ENCODE measurements around the gene MLANA. TPM values are rescaled to one million over a fixed set of nuclear protein-coding genes. Genes with fewer than 3 reads are reported as not detected.

Gene MLANA
- total RNA-seq, 3 donors from 2014 or later, result not detected

GRCh38 chr9:5869315-5870019 is 21.2 kb upstream of the MLANA start:
- Histone ChIP-seq H3K9me3 (no peaks in the 10 kb centered on the region), H3K4me1 (no peaks in the 10 kb centered on the region), H3K36me3 (no peaks in the 10 kb centered on the region), H3K4me3 (no peak overlapping the region), H3K27ac (no peak overlapping the region), H3K27me3 (no peaks in the 10 kb centered on the region)
- intact Hi-C loops (cut with DNase I; ENCODE audit: low total_unique reads), result no loop called here
- DNase-seq (ENCODE audit: low spot score in 2 of 2), result no peak
- TF ChIP-seq POLR2AphosphoS5 (IDR thresholded peaks at IDR 0.05), result no peak
- TF ChIP-seq, protein P1, sequence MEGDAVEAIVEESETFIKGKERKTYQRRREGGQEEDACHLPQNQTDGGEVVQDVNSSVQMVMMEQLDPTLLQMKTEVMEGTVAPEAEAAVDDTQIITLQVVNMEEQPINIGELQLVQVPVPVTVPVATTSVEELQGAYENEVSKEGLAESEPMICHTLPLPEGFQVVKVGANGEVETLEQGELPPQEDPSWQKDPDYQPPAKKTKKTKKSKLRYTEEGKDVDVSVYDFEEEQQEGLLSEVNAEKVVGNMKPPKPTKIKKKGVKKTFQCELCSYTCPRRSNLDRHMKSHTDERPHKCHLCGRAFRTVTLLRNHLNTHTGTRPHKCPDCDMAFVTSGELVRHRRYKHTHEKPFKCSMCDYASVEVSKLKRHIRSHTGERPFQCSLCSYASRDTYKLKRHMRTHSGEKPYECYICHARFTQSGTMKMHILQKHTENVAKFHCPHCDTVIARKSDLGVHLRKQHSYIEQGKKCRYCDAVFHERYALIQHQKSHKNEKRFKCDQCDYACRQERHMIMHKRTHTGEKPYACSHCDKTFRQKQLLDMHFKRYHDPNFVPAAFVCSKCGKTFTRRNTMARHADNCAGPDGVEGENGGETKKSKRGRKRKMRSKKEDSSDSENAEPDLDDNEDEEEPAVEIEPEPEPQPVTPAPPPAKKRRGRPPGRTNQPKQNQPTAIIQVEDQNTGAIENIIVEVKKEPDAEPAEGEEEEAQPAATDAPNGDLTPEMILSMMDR (IDR thresholded peaks at IDR 0.05), result no peak
- no peak for TF ChIP-seq POLR2A (IDR thresholded peaks at IDR 0.05)

DNA sequence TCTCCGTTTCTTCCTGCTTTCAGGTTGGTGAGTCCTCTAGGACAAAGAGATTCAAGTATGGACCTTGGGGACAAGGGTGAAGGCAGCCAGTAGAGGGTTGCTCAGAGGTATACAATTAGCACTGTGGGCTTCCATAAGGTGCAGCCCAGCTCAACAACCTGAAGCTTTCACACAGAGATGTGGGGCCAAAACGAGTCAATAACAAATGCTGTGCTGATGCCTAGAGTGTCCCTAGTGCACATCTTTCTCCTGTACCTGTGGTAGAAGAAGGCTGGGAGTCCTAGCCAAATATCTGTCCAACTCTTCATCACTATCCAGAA is 20.7 kb upstream of the MLANA start:
- Histone ChIP-seq H3K27me3 (no peaks in the 10 kb centered on the region), H3K9me3 (no peaks in the 10 kb centered on the region), H3K27ac (no peak overlapping the region), H3K4me1 (no peaks in the 10 kb centered on the region), H3K36me3 (no peaks in the 10 kb centered on the region), H3K4me3 (no peak overlapping the region)
- DNase-seq (ENCODE audit: low spot score in 2 of 2), result no peak
- TF ChIP-seq, protein P1 (IDR thresholded peaks at IDR 0.05), result no peak
- no peak for TF ChIP-seq POLR2AphosphoS5 (IDR thresholded peaks at IDR 0.05)
- no peak for TF ChIP-seq POLR2A (IDR thresholded peaks at IDR 0.05)
- intact Hi-C loops (cut with DNase I; ENCODE audit: low total_unique reads), result no loop called here

DNA sequence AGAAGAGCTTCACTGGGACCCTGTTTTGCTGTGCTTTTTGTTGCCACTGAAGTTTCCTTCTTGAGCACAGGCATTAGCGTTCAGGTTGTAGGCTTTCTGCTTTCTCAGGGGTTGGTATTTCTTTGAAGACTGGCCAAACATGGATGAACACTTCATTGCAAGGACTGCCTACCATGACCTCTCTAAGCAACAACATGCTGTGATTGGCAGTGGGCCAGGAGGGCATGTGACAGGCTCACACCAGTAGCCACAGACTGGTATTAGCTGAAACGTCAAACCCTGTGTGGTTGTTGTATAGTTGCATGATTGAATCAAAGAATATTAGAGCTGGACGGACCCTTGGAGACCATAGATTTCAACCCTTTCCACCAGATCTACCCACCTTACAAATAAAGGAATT is 20.0 kb upstream of the MLANA start:
- DNase-seq (ENCODE audit: low spot score in 2 of 2), result no peak
- H3K9me3 ChIP-seq, result no peaks in the 10 kb centered on the region
- H3K4me3 ChIP-seq, result no peak overlapping the region
- no peak overlapping the region for H3K27ac ChIP-seq
- H3K27me3 ChIP-seq, result no peaks in the 10 kb centered on the region
- H3K36me3 ChIP-seq, result no peaks in the 10 kb centered on the region
- H3K4me1 ChIP-seq, result no peaks in the 10 kb centered on the region
- TF ChIP-seq, protein P1 (IDR thresholded peaks at IDR 0.05), result no peak
- no peak for TF ChIP-seq POLR2AphosphoS5 (IDR thresholded peaks at IDR 0.05)
- intact Hi-C loops (cut with DNase I; ENCODE audit: low total_unique reads), result no loop called here

- TF ChIP-seq POLR2AphosphoS5 (IDR thresholded peaks at IDR 0.05), result no peak
- TF ChIP-seq, protein P1 (IDR thresholded peaks at IDR 0.05), result no peak
- no peak for TF ChIP-seq POLR2A (IDR thresholded peaks at IDR 0.05)
- no peaks in the 10 kb centered on the region for H3K9me3 ChIP-seq
- intact Hi-C loops (cut with DNase I; ENCODE audit: low total_unique reads), result no loop called here
- peak overlapping the region in 1 of 2 donors; percentile 32 for H3K27ac ChIP-seq
- no peak for DNase-seq (ENCODE audit: low spot score in 2 of 2)
- H3K27me3 ChIP-seq, result no peaks in the 10 kb centered on the region
- no peaks in the 10 kb centered on the region for H3K36me3 ChIP-seq
- H3K4me3 ChIP-seq, result no peak overlapping the region
- H3K4me1 ChIP-seq, result no peaks in the 10 kb centered on the region
Measured at GRCh38 chr9:5871785-5872184, 18.9 kb upstream of the MLANA start.

DNA sequence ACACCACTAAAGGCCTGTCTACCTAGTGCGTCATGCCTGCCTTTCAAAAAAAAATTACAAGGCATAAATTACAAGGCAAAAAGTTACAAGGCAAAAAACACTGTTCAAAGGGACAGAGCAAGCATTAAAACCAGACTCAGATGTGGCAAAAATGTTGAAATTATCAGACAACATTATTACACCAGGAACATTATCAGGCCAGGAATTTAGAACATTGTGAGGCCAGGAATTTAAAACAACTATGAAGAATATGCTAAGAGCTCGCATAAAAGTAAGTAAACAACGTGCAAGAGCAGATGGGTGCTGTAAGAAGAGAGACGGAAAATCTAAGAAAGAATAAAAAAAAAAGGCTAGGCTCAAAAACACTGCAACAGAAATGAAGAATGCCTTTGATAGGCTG is 18.2 kb upstream of the MLANA start:
- no peak for DNase-seq (ENCODE audit: low spot score in 2 of 2)
- H3K4me3 ChIP-seq, result no peak overlapping the region
- H3K4me1 ChIP-seq, result no peaks in the 10 kb centered on the region
- TF ChIP-seq POLR2A (IDR thresholded peaks at IDR 0.05) (no peak), POLR2AphosphoS5 (IDR thresholded peaks at IDR 0.05) (no peak)
- TF ChIP-seq, protein P1 (IDR thresholded peaks at IDR 0.05), result no peak
- H3K27ac ChIP-seq, result peak overlapping the region in 1 of 2 donors; percentile 32
- no peaks in the 10 kb centered on the region for H3K9me3 ChIP-seq
- H3K27me3 ChIP-seq, result no peaks in the 10 kb centered on the region
- no peaks in the 10 kb centered on the region for H3K36me3 ChIP-seq
- intact Hi-C loops (cut with DNase I; ENCODE audit: low total_unique reads), result no loop called here

Data from breast epithelium (tissue), 4 donors.